CD14-positive monocyte (primary cell): ENCODE results near the gene SATB1. TPM values are rescaled to one million over a fixed set of nuclear protein-coding genes. Genes with fewer than 3 reads are reported as not detected.

Source experiments
- DNase-seq, 3 donors: peaks; one replicate each; pipeline ENCODE4 v3.0.0-alpha.2; 2011 to 2022
- H2AFZ ChIP-seq: 2 replicates; pipeline ENCODE4 v1.6.0; 2012; ENCODE audit warnings: mild to moderate bottlenecking, low read depth, low read length, inconsistent platforms; ENCODE audit not compliant: insufficient read depth, poor library complexity, severe bottlenecking
- H3K27ac ChIP-seq, 2 donors: 1 replicate in 1 of 2; 2 replicates in 1 of 2; pipeline ENCODE4 v1.5.1; 2012 to 2013; ENCODE audit warnings: low read length in 2 of 2, control low read depth in 1 of 2, inconsistent platforms in 1 of 2, low read depth in 1 of 2, mild to moderate bottlenecking in 1 of 2
- H3K27me3 ChIP-seq, 2 donors: one replicate each; pipeline versions ENCODE4 v1.6.0 to v1.6.1; 2011 to 2013; ENCODE audit warnings: low read length in 2 of 2; ENCODE audit not compliant: control insufficient read depth in 2 of 2, insufficient read depth in 2 of 2
- H3K36me3 ChIP-seq, 2 donors: replicated peaks in 1 of 2; 1 replicate in 1 of 2; 2 replicates in 1 of 2; pipeline versions ENCODE4 v1.5.1 to v1.6.1; 2012 to 2013; ENCODE audit warnings: low read length in 2 of 2, control low read depth in 1 of 2, inconsistent platforms in 1 of 2, mild to moderate bottlenecking in 1 of 2; ENCODE audit not compliant: insufficient read depth in 2 of 2, control insufficient read depth in 1 of 2
- H3K4me1 ChIP-seq, 2 donors: 1 replicate in 1 of 2; 2 replicates in 1 of 2; pipeline versions ENCODE4 v1.5.1 to v1.6.1; 2012 to 2013; ENCODE audit warnings: low read length in 2 of 2, control low read depth in 1 of 2, inconsistent platforms in 1 of 2, mild to moderate bottlenecking in 1 of 2, moderate library complexity in 1 of 2; ENCODE audit not compliant: insufficient read depth in 2 of 2, control insufficient read depth in 1 of 2
- H3K4me2 ChIP-seq: replicated peaks from 2 replicates; pipeline ENCODE3; 2012; ENCODE audit warnings: low read length, moderate library complexity, mild to moderate bottlenecking; ENCODE audit not compliant: poor library complexity, severe bottlenecking; ENCODE audit errors: extremely low read depth
- H3K4me3 ChIP-seq, 3 experiments: fragments of 200-600 bp in 1 of 3; sonication (generic) in 1 of 3; replicated peaks in 1 of 3; 1 replicate in 2 of 3; 2 replicates in 1 of 3; pipeline ENCODE4 v1.5.1; 2011 to 2013; ENCODE audit warnings: low read length in 3 of 3, mild to moderate bottlenecking in 3 of 3, control low read depth in 2 of 3, low read depth in 2 of 3, inconsistent platforms in 1 of 3, moderate library complexity in 1 of 3
- H3K79me2 ChIP-seq: 2 replicates; pipeline ENCODE4 v1.6.0; 2012; ENCODE audit warnings: mild to moderate bottlenecking, control low read depth, inconsistent platforms, low read length, moderate library complexity; ENCODE audit not compliant: insufficient read depth
- H3K9ac ChIP-seq: 2 replicates; pipeline ENCODE4 v1.6.0; 2017; ENCODE audit warnings: low read length, mild to moderate bottlenecking; ENCODE audit not compliant: insufficient read depth, poor library complexity, severe bottlenecking
- H3K9me3 ChIP-seq, 2 donors: replicated peaks in 1 of 2; 1 replicate in 1 of 2; 2 replicates in 1 of 2; pipeline versions ENCODE4 v1.5.1 to v1.6.1; 2012 to 2013; ENCODE audit warnings: low read length in 2 of 2, control low read depth in 1 of 2; ENCODE audit not compliant: control insufficient read depth in 1 of 2, insufficient read depth in 1 of 2
- H4K20me1 ChIP-seq: 2 replicates; pipeline ENCODE4 v1.6.0; 2012; ENCODE audit warnings: mild to moderate bottlenecking, low read length, control low read depth, moderate library complexity; ENCODE audit not compliant: insufficient read depth
- H3K27ac Mint-ChIP-seq, 7 donors: one replicate each; pipeline ENCODE4 v1.8.0; 2020; ENCODE audit warnings: mild to moderate bottlenecking in 7 of 7, mixed read lengths in 7 of 7, moderate library complexity in 6 of 7, inconsistent platforms in 2 of 7
- H3K27me3 Mint-ChIP-seq, 3 donors: one replicate each; pipeline ENCODE4 v1.8.0; 2021 to 2022; ENCODE audit warnings: low read depth in 3 of 3, mild to moderate bottlenecking in 3 of 3, mixed read lengths in 3 of 3, moderate library complexity in 3 of 3, inconsistent platforms in 1 of 3
- H3K36me3 Mint-ChIP-seq, 2 donors: one replicate each; pipeline ENCODE4 v1.8.0; 2020; ENCODE audit warnings: mixed read lengths in 2 of 2, inconsistent platforms in 1 of 2, mild to moderate bottlenecking in 1 of 2
- H3K4me1 Mint-ChIP-seq: one replicate; pipeline ENCODE4 v1.8.0; 2020; ENCODE audit warnings: mild to moderate bottlenecking, mixed read lengths
- H3K4me3 Mint-ChIP-seq, 2 donors: one replicate each; pipeline ENCODE4 v1.8.0; 2020; ENCODE audit warnings: mild to moderate bottlenecking in 2 of 2, mixed read lengths in 2 of 2, moderate library complexity in 1 of 2
- H3K9me3 Mint-ChIP-seq, 7 donors: one replicate each; pipeline ENCODE4 v1.8.0; 2020 to 2022; ENCODE audit warnings: mixed read lengths in 7 of 7, mild to moderate bottlenecking in 6 of 7, moderate library complexity in 6 of 7, inconsistent platforms in 2 of 7
- WGBS: methylation state at CpG from one replicate; pipeline ENCODE4 v1.1.5; 2013; ENCODE audit warnings: missing lambda C conversion rate; ENCODE audit not compliant: insufficient coverage; 5-methylcytosine and 5-hydroxymethylcytosine counted together
- intact Hi-C, 2 donors: fragments of 100-400 bp; cut with micrococcal nuclease; formaldehyde crosslinking; loops; one replicate each; pipeline versions ENCODE4 v1.15.0 to v1.15.1; 2023
- polyA plus RNA-seq, 3 donors: library from polyadenylated mRNA; depleted of rRNA in 1 of 3; unstranded in 2 of 3; stranded (reverse) in 1 of 3; fragments of 300-500 nt in 2 of 3; fragments of >200 nt in 1 of 3; fragmentation: Illumina TruSeq in 2 of 3; gene quantifications; 1 replicate in 2 of 3; 2 replicates in 1 of 3; pipeline ENCODE4 v1.2.3, GENCODE V29; 2012 to 2021
- TF ChIP-seq, protein P1 (sequence below): fragments of 200-600 bp; IDR thresholded peaks from one replicate; pipeline ENCODE4 v1.8.0; 2022; ENCODE audit warnings: antibody characterized with exemption, mild to moderate bottlenecking

The SATB1 gene
- polyA plus RNA-seq, 3 donors, result 4.3 to 35.3 (median 6.9) TPM

DNA sequence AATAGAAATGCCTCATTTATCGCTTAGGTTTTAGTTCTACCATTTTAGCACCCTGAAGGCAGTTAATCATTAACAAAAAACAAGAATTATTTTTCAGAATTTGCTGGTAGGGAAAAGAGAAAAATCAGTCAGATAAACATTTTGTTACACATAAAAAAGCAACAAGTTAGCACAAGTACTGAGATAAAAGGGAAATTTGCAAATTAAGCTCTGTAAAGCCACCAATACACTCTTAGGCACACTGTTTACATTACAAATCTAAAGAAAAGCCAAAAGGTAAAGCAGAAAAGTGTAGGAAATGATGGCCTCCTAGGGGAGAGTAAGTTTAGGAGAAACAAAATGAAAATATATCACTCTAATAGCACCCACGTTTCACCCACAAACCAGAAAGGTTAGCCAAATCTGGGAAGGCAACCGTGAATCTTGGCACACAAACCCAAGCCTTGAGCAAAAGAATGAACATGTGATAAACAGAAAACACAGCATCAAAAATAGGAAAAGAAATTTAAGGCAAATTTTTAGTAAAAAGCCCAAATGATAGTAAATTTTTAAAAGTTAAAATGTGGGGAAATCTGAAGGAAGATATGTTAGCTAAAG is 1.6 kb upstream of the SATB1 start:
- Histone ChIP-seq H3K36me3 (no peaks in the 10 kb centered on the region), H3K27ac (no peak overlapping the region), H3K9ac (no peak overlapping the region), H3K9me3 (no peaks in the 10 kb centered on the region), H3K4me2 (no peak overlapping the region), H2AFZ (no peak overlapping the region), H3K4me1 (peaks cover 20 to 36% of the 10 kb centered on the region in 2 donors), H4K20me1 (peaks cover 6% of the 10 kb centered on the region), H3K4me3 (no peak overlapping the region), H3K79me2 (peaks cover 32% of the 10 kb centered on the region), H3K27me3 (no peaks in the 10 kb centered on the region)
- H3K36me3 Mint-ChIP-seq, result no peaks in the 10 kb centered on the region
- no peak for DNase-seq
- H3K27me3 Mint-ChIP-seq, result no peaks in the 10 kb centered on the region
- H3K4me1 Mint-ChIP-seq, result peaks cover 49% of the 10 kb centered on the region
- intact Hi-C loops, result loop anchor here in 1 of 2 donors (1.0 kb wide), 1 partner anchor 10 kb away; no protein-coding TSS in a partner anchor
- H3K4me3 Mint-ChIP-seq, result no peak overlapping the region
- no peak overlapping the region for H3K27ac Mint-ChIP-seq
- WGBS, result no CpG with 5 or more reads among the region's 3 CpGs
- TF ChIP-seq, protein P1, sequence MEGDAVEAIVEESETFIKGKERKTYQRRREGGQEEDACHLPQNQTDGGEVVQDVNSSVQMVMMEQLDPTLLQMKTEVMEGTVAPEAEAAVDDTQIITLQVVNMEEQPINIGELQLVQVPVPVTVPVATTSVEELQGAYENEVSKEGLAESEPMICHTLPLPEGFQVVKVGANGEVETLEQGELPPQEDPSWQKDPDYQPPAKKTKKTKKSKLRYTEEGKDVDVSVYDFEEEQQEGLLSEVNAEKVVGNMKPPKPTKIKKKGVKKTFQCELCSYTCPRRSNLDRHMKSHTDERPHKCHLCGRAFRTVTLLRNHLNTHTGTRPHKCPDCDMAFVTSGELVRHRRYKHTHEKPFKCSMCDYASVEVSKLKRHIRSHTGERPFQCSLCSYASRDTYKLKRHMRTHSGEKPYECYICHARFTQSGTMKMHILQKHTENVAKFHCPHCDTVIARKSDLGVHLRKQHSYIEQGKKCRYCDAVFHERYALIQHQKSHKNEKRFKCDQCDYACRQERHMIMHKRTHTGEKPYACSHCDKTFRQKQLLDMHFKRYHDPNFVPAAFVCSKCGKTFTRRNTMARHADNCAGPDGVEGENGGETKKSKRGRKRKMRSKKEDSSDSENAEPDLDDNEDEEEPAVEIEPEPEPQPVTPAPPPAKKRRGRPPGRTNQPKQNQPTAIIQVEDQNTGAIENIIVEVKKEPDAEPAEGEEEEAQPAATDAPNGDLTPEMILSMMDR, result no peak
- no peaks in the 10 kb centered on the region for H3K9me3 Mint-ChIP-seq

DNA sequence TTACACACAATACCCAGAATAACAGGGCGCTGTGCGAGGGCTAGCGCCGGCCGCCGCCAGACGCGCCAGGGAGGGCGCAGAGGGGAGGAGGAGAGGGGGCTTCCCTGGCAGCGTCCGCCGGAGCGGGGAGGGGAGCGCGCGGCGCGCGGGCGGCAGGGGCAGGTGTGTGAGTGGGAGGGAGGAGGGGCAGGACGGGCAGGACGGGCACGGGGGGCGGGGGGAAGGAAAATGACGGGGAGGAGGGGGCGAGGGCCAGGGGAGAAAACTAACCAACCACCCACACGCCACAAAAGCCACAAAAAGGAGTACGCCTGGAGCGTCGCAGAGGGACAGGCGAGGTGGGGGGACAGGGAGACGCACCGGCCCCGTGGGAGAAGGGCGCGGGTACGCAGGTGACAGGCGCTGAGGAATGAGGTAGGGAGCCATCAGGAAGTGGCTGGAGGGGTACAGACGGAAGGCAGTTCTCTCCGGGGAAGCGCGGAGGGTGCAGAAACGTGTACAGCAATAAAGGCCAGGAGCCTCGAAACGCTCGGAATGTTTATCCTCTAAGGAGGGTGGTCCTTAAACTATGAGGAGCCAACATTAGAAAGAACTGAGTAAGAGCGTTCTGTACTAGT is 610 bp upstream of the SATB1 start:
- intact Hi-C loops, result loop anchor here in 1 of 2 donors (1.0 kb wide), 1 partner anchor 11 kb away; no protein-coding TSS in a partner anchor
- Histone ChIP-seq H3K9ac (peak overlapping the region; percentile 87), H3K4me1 (peaks cover 18 to 34% of the 10 kb centered on the region in 2 donors), H3K4me2 (peak overlapping the region; percentile 90), H3K9me3 (no peaks in the 10 kb centered on the region), H3K27ac (peak overlapping the region in 1 of 2 donors; percentile 90), H3K4me3 (peak overlapping the region; percentile 76 to 96 (median 87)), H4K20me1 (peaks cover 6% of the 10 kb centered on the region), H3K27me3 (no peaks in the 10 kb centered on the region), H3K36me3 (peaks cover 0 to 2% of the 10 kb centered on the region in 2 donors), H3K79me2 (peaks cover 36% of the 10 kb centered on the region), H2AFZ (peak overlapping the region; percentile 84)
- H3K4me3 Mint-ChIP-seq, result peak overlapping the region; percentile 93 to 99
- H3K4me1 Mint-ChIP-seq, result peaks cover 43% of the 10 kb centered on the region
- no peaks in the 10 kb centered on the region for H3K9me3 Mint-ChIP-seq
- under 1% methylated on average over 22 of the region's 47 CpGs for WGBS
- TF ChIP-seq, protein P1, result no peak
- peak overlapping the region in 6 of 7 donors; percentile 53 to 96 (median 87) for H3K27ac Mint-ChIP-seq
- no peaks in the 10 kb centered on the region for H3K27me3 Mint-ChIP-seq
- peaks cover 1 to 4% of the 10 kb centered on the region in 2 donors for H3K36me3 Mint-ChIP-seq
- DNase-seq, result peak in 2 of 3 donors; percentile 19 to 28
